Endothelial cell of umbilical vein (primary cell): ENCODE data around the gene OSBPL10. TPM values are rescaled to one million over a fixed set of nuclear protein-coding genes. Genes with fewer than 3 reads are reported as not detected.

ENCODE experiments used
- BruUV-seq: library from RNA; stranded (reverse); fragments of 400-500 nt; replicated peaks from 2 replicates; lab custom pipeline; 2021; lab: Mats Ljungman, UMichigan
- CTCF ChIA-PET: fragments of 300-600, 350-600 bp; sonication (Branson Sonifier 250); formaldehyde crosslinking; loops from one replicate; lab custom pipeline; 2021; ENCODE audit warnings: antibody characterized with exemption, inconsistent platforms; lab: Charles Lee
- POLR2A ChIA-PET: fragments of 300-600, 350-600 bp; sonication (Branson Sonifier 250); formaldehyde crosslinking; loops from one replicate; lab custom pipeline; 2021; ENCODE audit warnings: antibody characterized with exemption, inconsistent platforms; lab: Charles Lee
- DNase-seq: peaks from one replicate; pipeline ENCODE4 v3.0.0-alpha.2; 2011; ENCODE audit warnings: low read depth, low spot score
- FAIRE-seq: peaks from 2 replicates; lab custom pipeline; 2011; peaks lifted over from hg19 to GRCh38; lab: Jason Lieb, UNC
- H2AFZ ChIP-seq: 2 replicates; pipeline ENCODE4 v1.6.0; 2012; ENCODE audit warnings: low read depth, low read length, control low read depth, inconsistent platforms
- H3K27ac ChIP-seq: 2 replicates; pipeline ENCODE4 v1.5.1; 2011; ENCODE audit warnings: low read depth, mild to moderate bottlenecking, control low read depth, low read length, moderate library complexity; ENCODE audit not compliant: insufficient read depth
- H3K27me3 ChIP-seq, 2 experiments: 2 replicates each; pipeline versions ENCODE4 v1.6.0 to v1.6.1; 2011; ENCODE audit warnings: low read length in 2 of 2, mixed read lengths in 1 of 2; ENCODE audit not compliant: control insufficient read depth in 2 of 2, insufficient read depth in 2 of 2
- H3K36me3 ChIP-seq, 2 experiments: 2 replicates in 1 of 2; 3 replicates in 1 of 2; pipeline ENCODE4 v1.5.1; 2011; ENCODE audit warnings: low read length in 2 of 2, mild to moderate bottlenecking in 1 of 2, moderate library complexity in 1 of 2; ENCODE audit not compliant: control insufficient read depth in 2 of 2, insufficient read depth in 2 of 2; ENCODE audit errors: extremely low read depth in 1 of 2
- H3K4me1 ChIP-seq: 3 replicates; pipeline ENCODE4 v1.5.1; 2011; ENCODE audit warnings: mild to moderate bottlenecking, low read length; ENCODE audit not compliant: control insufficient read depth, insufficient read depth; ENCODE audit errors: extremely low read depth
- H3K4me2 ChIP-seq: 2 replicates; pipeline ENCODE4 v1.6.1; 2011; ENCODE audit warnings: low read length, control low read depth, mixed read lengths; ENCODE audit not compliant: insufficient read depth
- H3K4me3 ChIP-seq, 3 experiments: fragments of 200-600 bp in 1 of 3; sonication (generic), shearing (Covaris generic) in 1 of 3; replicated peaks in 1 of 3; 2 replicates each; pipeline ENCODE4 v1.5.1; 2011 to 2016; ENCODE audit warnings: control low read depth in 3 of 3, low read length in 3 of 3, mild to moderate bottlenecking in 2 of 3, inconsistent platforms in 1 of 3, low read depth in 1 of 3, moderate library complexity in 1 of 3; ENCODE audit not compliant: insufficient read depth in 1 of 3
- H3K79me2 ChIP-seq: 2 replicates; pipeline ENCODE4 v1.6.0; 2012; ENCODE audit warnings: low read length, inconsistent platforms; ENCODE audit not compliant: control insufficient read depth, insufficient read depth
- H3K9ac ChIP-seq: replicated peaks from 2 replicates; pipeline ENCODE3; 2011; ENCODE audit warnings: low read length, control low read depth; ENCODE audit not compliant: insufficient read depth; ENCODE audit errors: extremely low read depth
- H3K9me1 ChIP-seq: replicated peaks from 3 replicates; pipeline ENCODE4 v1.6.0; 2011; ENCODE audit warnings: mild to moderate bottlenecking, low read length; ENCODE audit not compliant: control insufficient read depth, insufficient read depth; ENCODE audit errors: extremely low read depth
- H3K9me3 ChIP-seq: replicated peaks from 2 replicates; pipeline ENCODE4 v1.5.1; 2012; ENCODE audit warnings: low read length, inconsistent platforms; ENCODE audit not compliant: control insufficient read depth, insufficient read depth
- H4K20me1 ChIP-seq: replicated peaks from 2 replicates; pipeline ENCODE3; 2011; ENCODE audit warnings: mild to moderate bottlenecking, low read length; ENCODE audit not compliant: control insufficient read depth, insufficient read depth; ENCODE audit errors: extremely low read depth
- EZH2 ChIP-seq: IDR thresholded peaks from 2 replicates; pipeline ENCODE4 v1.6.1; 2012; ENCODE audit warnings: borderline replicate concordance, low read depth, mild to moderate bottlenecking, moderate library complexity, low read length, inconsistent platforms; ENCODE audit not compliant: severe bottlenecking
- FOS ChIP-seq: IDR thresholded peaks from 2 replicates; pipeline ENCODE4 v1.6.1; 2011; ENCODE audit warnings: mild to moderate bottlenecking, low read length, moderate library complexity, borderline replicate concordance; ENCODE audit not compliant: insufficient read depth
- POLR2A ChIP-seq: IDR thresholded peaks from 2 replicates; pipeline ENCODE4 v1.6.1; 2012; ENCODE audit warnings: low read depth, mild to moderate bottlenecking, control low read depth, low read length
- dilution Hi-C: fragments of 300-500 bp; cut with MboI; formaldehyde crosslinking; loops from one replicate; pipeline ENCODE4 v1.15.0; 2019; ENCODE audit warnings: low sequenced_read_pairs; ENCODE audit not compliant: extremely low pct_ligation_motif_present
- intact Hi-C: fragments of 100-400 bp; cut with micrococcal nuclease; formaldehyde crosslinking; loops from one replicate; pipeline ENCODE4 v1.10.0; 2022
- polyA plus RNA-seq, 4 experiments: library from polyadenylated mRNA; depleted of rRNA in 3 of 4; stranded (reverse) in 3 of 4; unstranded in 1 of 4; fragments of >200 nt; gene quantifications; 2 replicates each; pipeline versions ENCODE4 v1.2.1 to v1.2.3, GENCODE V29; 2011 to 2012; ENCODE audit warnings: missing spikeins in 1 of 4
- total RNA-seq: library from RNA; stranded (reverse); gene quantifications from 2 replicates; pipeline ENCODE4 v1.2.3, GENCODE V29; 2021
- TF ChIP-seq, protein P1 (sequence below): IDR thresholded peaks from 2 replicates; pipeline ENCODE4 v1.6.1; 2011; ENCODE audit not compliant: insufficient read depth, insufficient read length
- TF ChIP-seq, protein P2 (sequence below), 2 donors: IDR thresholded peaks; 1 replicate in 1 of 2; 2 replicates in 1 of 2; pipeline ENCODE4 v1.5.1; 2011; ENCODE audit warnings: low read length in 2 of 2, mild to moderate bottlenecking in 2 of 2, moderate library complexity in 2 of 2, control low read depth in 1 of 2, inconsistent platforms in 1 of 2, low read depth in 1 of 2; ENCODE audit not compliant: insufficient read depth in 1 of 2; ENCODE audit errors: extremely low read depth in 1 of 2

Gene OSBPL10
- total and polyA plus RNA-seq, 2 donors (not counting 3 experiments of a cell fraction or from before 2014, with no cell fraction given) = 10.8 to 47.6 TPM

DNA sequence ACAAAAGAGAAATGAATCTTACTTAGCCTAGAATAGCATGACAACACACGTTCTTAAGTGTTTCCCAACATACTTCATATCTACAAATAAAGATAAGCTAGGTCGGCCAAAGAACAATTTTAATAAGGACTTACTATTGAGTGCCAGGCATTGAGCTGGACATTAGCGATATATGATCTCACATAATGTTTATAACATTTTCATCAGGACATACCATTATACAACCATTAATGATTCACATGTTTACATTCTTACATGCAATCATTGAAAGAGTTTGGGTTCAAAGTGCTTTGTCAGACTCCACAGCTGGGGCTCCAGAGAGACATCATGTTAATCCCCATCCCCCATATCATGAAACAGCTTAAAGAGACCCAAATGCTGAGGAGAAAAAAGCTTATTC, 259.4 kb downstream of the OSBPL10 start:
- dilution Hi-C loops = no loop called here
- H3K9ac ChIP-seq = no peak overlapping the region
- TF ChIP-seq EZH2 = no peak
- TF ChIP-seq, protein P1, sequence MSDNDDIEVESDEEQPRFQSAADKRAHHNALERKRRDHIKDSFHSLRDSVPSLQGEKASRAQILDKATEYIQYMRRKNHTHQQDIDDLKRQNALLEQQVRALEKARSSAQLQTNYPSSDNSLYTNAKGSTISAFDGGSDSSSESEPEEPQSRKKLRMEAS = no peak
- no peak for TF ChIP-seq FOS
- TF ChIP-seq, protein P2, sequence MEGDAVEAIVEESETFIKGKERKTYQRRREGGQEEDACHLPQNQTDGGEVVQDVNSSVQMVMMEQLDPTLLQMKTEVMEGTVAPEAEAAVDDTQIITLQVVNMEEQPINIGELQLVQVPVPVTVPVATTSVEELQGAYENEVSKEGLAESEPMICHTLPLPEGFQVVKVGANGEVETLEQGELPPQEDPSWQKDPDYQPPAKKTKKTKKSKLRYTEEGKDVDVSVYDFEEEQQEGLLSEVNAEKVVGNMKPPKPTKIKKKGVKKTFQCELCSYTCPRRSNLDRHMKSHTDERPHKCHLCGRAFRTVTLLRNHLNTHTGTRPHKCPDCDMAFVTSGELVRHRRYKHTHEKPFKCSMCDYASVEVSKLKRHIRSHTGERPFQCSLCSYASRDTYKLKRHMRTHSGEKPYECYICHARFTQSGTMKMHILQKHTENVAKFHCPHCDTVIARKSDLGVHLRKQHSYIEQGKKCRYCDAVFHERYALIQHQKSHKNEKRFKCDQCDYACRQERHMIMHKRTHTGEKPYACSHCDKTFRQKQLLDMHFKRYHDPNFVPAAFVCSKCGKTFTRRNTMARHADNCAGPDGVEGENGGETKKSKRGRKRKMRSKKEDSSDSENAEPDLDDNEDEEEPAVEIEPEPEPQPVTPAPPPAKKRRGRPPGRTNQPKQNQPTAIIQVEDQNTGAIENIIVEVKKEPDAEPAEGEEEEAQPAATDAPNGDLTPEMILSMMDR (IDR thresholded peaks at IDR 0.05; ENCODE audit: extremely low read depth in 1 of 2, insufficient read depth in 1 of 2, low read depth in 1 of 2, low read length in 2 of 2) = no peak
- no peak for TF ChIP-seq POLR2A
- no peaks in the 10 kb centered on the region for H3K27me3 ChIP-seq
- H3K4me1 ChIP-seq = no peaks in the 10 kb centered on the region
- no peaks in the 10 kb centered on the region for H4K20me1 ChIP-seq
- no peak overlapping the region for H3K4me2 ChIP-seq
- BruUV-seq = no TSS peak
- no peaks in the 10 kb centered on the region for H3K79me2 ChIP-seq
- H3K4me3 ChIP-seq = no peak overlapping the region
- H3K9me3 ChIP-seq = no peaks in the 10 kb centered on the region
- no peaks in the 10 kb centered on the region for H3K9me1 ChIP-seq
- no peak overlapping the region for H3K27ac ChIP-seq
- H3K36me3 ChIP-seq = no peaks in the 10 kb centered on the region
- FAIRE-seq (no peak), DNase-seq (no peak)
- POLR2A ChIA-PET = interaction anchor here (0.6 kb wide), 1 partner anchor 505 kb away, joined by 7 read pairs; no protein-coding TSS in a partner anchor
- intact Hi-C loops = loop anchor here (10.0 kb wide), 1 partner anchor 423 kb away; no protein-coding TSS in a partner anchor
- no peak overlapping the region for H2AFZ ChIP-seq
- CTCF ChIA-PET = interaction anchor here (1.1 to 1.3 kb wide), 2 partner anchors 10 to 47 kb away, joined by 3 to 4 read pairs; no protein-coding TSS in a partner anchor
